Measurements from ENCODE around the gene MYH14.

DNA sequence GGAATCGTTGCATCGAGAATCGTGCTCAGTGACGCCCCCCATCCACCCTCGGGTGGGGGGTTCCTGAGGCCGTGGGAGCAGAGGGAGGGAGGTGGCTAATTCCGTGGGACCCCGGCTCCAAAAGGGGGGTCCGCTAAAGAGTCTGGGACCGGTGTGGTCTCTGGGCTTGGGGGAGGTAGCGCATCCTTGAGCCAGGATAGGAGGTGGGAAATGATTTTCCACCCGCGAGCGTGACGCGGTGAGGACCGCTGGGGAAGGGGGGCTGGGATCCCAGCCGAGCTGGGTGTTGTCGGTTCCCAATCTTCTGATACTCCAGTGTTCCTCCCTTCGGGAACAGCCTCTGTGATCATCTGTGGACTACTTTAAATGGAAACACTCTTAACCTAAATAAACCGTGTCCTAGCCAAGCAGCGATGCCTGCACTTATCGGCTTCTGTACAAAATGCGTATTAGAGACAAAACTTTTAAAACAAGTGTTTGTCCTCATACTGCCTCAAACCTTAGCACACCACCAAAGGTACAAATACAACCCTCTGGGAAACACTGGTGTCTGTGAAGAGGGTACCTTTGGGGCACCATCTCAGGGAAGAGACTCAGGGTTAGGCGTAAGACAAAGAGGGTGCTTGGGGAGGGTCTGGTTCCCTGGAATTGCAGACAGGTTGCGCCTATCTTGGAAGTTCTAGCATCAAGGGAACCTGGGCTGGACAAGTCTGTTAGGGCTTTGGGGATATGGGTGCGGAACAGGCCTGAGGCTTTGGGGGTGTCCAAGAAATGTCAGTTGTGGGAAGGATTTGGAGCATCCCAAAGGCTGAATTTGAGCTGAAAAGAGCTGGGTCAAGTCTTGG is 109.8 kb downstream of the MYH14 start:
- TF ChIP-seq, protein P1, sequence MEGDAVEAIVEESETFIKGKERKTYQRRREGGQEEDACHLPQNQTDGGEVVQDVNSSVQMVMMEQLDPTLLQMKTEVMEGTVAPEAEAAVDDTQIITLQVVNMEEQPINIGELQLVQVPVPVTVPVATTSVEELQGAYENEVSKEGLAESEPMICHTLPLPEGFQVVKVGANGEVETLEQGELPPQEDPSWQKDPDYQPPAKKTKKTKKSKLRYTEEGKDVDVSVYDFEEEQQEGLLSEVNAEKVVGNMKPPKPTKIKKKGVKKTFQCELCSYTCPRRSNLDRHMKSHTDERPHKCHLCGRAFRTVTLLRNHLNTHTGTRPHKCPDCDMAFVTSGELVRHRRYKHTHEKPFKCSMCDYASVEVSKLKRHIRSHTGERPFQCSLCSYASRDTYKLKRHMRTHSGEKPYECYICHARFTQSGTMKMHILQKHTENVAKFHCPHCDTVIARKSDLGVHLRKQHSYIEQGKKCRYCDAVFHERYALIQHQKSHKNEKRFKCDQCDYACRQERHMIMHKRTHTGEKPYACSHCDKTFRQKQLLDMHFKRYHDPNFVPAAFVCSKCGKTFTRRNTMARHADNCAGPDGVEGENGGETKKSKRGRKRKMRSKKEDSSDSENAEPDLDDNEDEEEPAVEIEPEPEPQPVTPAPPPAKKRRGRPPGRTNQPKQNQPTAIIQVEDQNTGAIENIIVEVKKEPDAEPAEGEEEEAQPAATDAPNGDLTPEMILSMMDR (IDR thresholded peaks at IDR 0.05; ENCODE audit: poor library complexity, severe bottlenecking): no peak
- TF ChIP-seq RAD21 (conservative IDR thresholded peaks at IDR 0.05): no peak
- no peak for TF ChIP-seq EZH2 (IDR thresholded peaks at IDR 0.05; ENCODE audit: borderline replicate concordance, insufficient read depth, low read length, poor library complexity, severe bottlenecking)
- no peak for TF ChIP-seq MXI1 (conservative IDR thresholded peaks at IDR 0.05; ENCODE audit: poor library complexity, severe bottlenecking)
- TF ChIP-seq EP300 (conservative IDR thresholded peaks at IDR 0.05; ENCODE audit: poor library complexity, severe bottlenecking): no peak
- no peak for TF ChIP-seq POLR2AphosphoS5 (IDR thresholded peaks at IDR 0.05)
- no peak for TF ChIP-seq SMC3 (conservative IDR thresholded peaks at IDR 0.05; ENCODE audit: poor library complexity)
- TF ChIP-seq TAF1 (IDR thresholded peaks at IDR 0.05; ENCODE audit: low read depth): no peak
- TF ChIP-seq, protein P2, sequence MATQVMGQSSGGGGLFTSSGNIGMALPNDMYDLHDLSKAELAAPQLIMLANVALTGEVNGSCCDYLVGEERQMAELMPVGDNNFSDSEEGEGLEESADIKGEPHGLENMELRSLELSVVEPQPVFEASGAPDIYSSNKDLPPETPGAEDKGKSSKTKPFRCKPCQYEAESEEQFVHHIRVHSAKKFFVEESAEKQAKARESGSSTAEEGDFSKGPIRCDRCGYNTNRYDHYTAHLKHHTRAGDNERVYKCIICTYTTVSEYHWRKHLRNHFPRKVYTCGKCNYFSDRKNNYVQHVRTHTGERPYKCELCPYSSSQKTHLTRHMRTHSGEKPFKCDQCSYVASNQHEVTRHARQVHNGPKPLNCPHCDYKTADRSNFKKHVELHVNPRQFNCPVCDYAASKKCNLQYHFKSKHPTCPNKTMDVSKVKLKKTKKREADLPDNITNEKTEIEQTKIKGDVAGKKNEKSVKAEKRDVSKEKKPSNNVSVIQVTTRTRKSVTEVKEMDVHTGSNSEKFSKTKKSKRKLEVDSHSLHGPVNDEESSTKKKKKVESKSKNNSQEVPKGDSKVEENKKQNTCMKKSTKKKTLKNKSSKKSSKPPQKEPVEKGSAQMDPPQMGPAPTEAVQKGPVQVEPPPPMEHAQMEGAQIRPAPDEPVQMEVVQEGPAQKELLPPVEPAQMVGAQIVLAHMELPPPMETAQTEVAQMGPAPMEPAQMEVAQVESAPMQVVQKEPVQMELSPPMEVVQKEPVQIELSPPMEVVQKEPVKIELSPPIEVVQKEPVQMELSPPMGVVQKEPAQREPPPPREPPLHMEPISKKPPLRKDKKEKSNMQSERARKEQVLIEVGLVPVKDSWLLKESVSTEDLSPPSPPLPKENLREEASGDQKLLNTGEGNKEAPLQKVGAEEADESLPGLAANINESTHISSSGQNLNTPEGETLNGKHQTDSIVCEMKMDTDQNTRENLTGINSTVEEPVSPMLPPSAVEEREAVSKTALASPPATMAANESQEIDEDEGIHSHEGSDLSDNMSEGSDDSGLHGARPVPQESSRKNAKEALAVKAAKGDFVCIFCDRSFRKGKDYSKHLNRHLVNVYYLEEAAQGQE (IDR thresholded peaks at IDR 0.05; ENCODE audit: borderline replicate concordance): no peak
